HEK293T (cell line): ENCODE data around the gene CD300E.
A peak's percentile ranks its signal among the peaks of the same experiment; 100 is the strongest.

Experiments used
- CTCF ChIA-PET: fragments of 350-600 bp; formaldehyde crosslinking; extraction: SDS; loops from one replicate; lab custom pipeline; 2021; ENCODE audit warnings: antibody characterized with exemption, inconsistent platforms; lab: Yijun Ruan, JAX
- POLR2A ChIA-PET: fragments of 350-600 bp; formaldehyde crosslinking; extraction: SDS; loops from one replicate; lab custom pipeline; 2020; ENCODE audit warnings: antibody characterized with exemption, inconsistent platforms; lab: Yijun Ruan, JAX
- DNase-seq: peaks from one replicate; pipeline ENCODE4 v3.0.0; 2012; ENCODE audit warnings: mixed read lengths; ENCODE audit errors: extremely low spot score
- ARNT ChIP-seq: fragments of 450-650 bp; IDR thresholded peaks from 2 replicates; pipeline ENCODE4 v1.6.1; 2017; ENCODE audit warnings: mild to moderate bottlenecking
- BHLHE40 ChIP-seq: fragments of 450-650 bp; IDR thresholded peaks from 2 replicates; pipeline ENCODE4 v1.6.1; 2016; ENCODE audit warnings: mild to moderate bottlenecking, moderate library complexity, borderline replicate concordance
- CTBP1 ChIP-seq: fragments of 450-650 bp; IDR thresholded peaks from 2 replicates; pipeline ENCODE4 v1.6.1; 2016; ENCODE audit warnings: borderline replicate concordance
- ELF4 ChIP-seq: fragments of 450-650 bp; IDR thresholded peaks from 2 replicates; pipeline ENCODE4 v1.6.1; 2017; ENCODE audit warnings: antibody characterized with exemption
- FOXA1 ChIP-seq: fragments of 450-650 bp; IDR thresholded peaks from 2 replicates; pipeline ENCODE4 v1.6.1; 2016; ENCODE audit warnings: mild to moderate bottlenecking
- FOXK2 ChIP-seq: fragments of 450-650 bp; IDR thresholded peaks from 2 replicates; pipeline ENCODE4 v1.6.1; 2016; ENCODE audit warnings: mild to moderate bottlenecking
- FOXM1 ChIP-seq: fragments of 450-650 bp; IDR thresholded peaks from 2 replicates; pipeline ENCODE4 v1.6.1; 2017; ENCODE audit warnings: mild to moderate bottlenecking, borderline replicate concordance
- HDGF ChIP-seq: fragments of 450-650 bp; IDR thresholded peaks from 2 replicates; pipeline ENCODE4 v1.6.1; 2017; ENCODE audit warnings: antibody characterized with exemption, borderline replicate concordance
- L3MBTL2 ChIP-seq: fragments of 450-650 bp; conservative IDR thresholded peaks from 2 replicates; pipeline ENCODE4 v1.6.1; 2016; ENCODE audit warnings: mild to moderate bottlenecking
- LEF1 ChIP-seq: fragments of 450-650 bp; IDR thresholded peaks from 2 replicates; pipeline ENCODE4 v1.6.1; 2017; ENCODE audit warnings: mild to moderate bottlenecking, borderline replicate concordance
- NFRKB ChIP-seq: fragments of 450-650 bp; IDR thresholded peaks from 2 replicates; pipeline ENCODE4 v1.6.1; 2016; ENCODE audit warnings: mild to moderate bottlenecking, moderate library complexity
- PKNOX1 ChIP-seq: fragments of 450-650 bp; IDR thresholded peaks from 2 replicates; pipeline ENCODE4 v1.6.1; 2016
- SP1 ChIP-seq: fragments of 450-650 bp; IDR thresholded peaks from 2 replicates; pipeline ENCODE4 v1.6.1; 2017
- SUZ12 ChIP-seq: fragments of 450-650 bp; IDR thresholded peaks from 2 replicates; pipeline ENCODE4 v1.6.1; 2016; ENCODE audit warnings: mild to moderate bottlenecking
- TARDBP ChIP-seq: fragments of 450-650 bp; IDR thresholded peaks from 2 replicates; pipeline ENCODE4 v1.6.1; 2016
- ZNF384 ChIP-seq: fragments of 450-650 bp; IDR thresholded peaks from 2 replicates; pipeline ENCODE4 v1.6.1; 2016

Gene CD300E

GRCh38 chr17:74658620-74659019 lies 35.1 kb upstream of the CD300E start:
- DNase-seq = no peak
- TF ChIP-seq NFRKB (no peak), ARNT (no peak), ZNF384 (no peak), SP1 (no peak), BHLHE40 (no peak), FOXK2 (no peak), FOXM1 (no peak), CTBP1 (no peak), PKNOX1 (no peak), HDGF (no peak)
- ChIA-PET POLR2A (no interaction called here), CTCF (interaction anchor here (4.8 kb wide), 1 partner anchor 79 kb away, joined by 57 read pairs; the partner anchor contains the start of gene RAB37)

- ChIA-PET POLR2A (no interaction called here), CTCF (interaction anchor here (0.6 to 4.8 kb wide), 2 partner anchors 10 to 82 kb away, joined by 3 to 57 read pairs; partner anchors contain the start of gene RAB37)
- TF ChIP-seq SUZ12 (no peak), LEF1 (no peak)
- DNase-seq = no peak
Observed at GRCh38 chr17:74654742-74655141, 31.2 kb upstream of the CD300E start.

GRCh38 chr17:74652020-74652419 lies 28.5 kb upstream of the CD300E start:
- POLR2A ChIA-PET = no interaction called here
- no peak for DNase-seq
- CTCF ChIA-PET = no interaction called here
- no peak for TF ChIP-seq TARDBP
- no peak for TF ChIP-seq FOXA1
- TF ChIP-seq ELF4 = no peak
- TF ChIP-seq L3MBTL2 = no peak
- TF ChIP-seq ZNF384 = no peak
- no peak for TF ChIP-seq PKNOX1
- TF ChIP-seq NFRKB = no peak
- TF ChIP-seq ARNT = no peak
- no peak for TF ChIP-seq BHLHE40

GRCh38 chr17:74649909-74650308 lies 26.4 kb upstream of the CD300E start:
- TF ChIP-seq FOXK2 (no peak), FOXM1 (no peak), LEF1 (no peak), SUZ12 (no peak), ELF4 (no peak), L3MBTL2 (no peak), PKNOX1 (no peak), FOXA1 (no peak), TARDBP (no peak), BHLHE40 (no peak), ZNF384 (no peak), HDGF (no peak)
- CTCF ChIA-PET = no interaction called here
- no peak for DNase-seq
- POLR2A ChIA-PET = no interaction called here

GRCh38 chr17:74647871-74648672 lies 24.5 kb upstream of the CD300E start:
- ChIA-PET POLR2A (interaction anchor here (0.6 kb wide), 1 partner anchor 104 kb away, joined by 3 read pairs; no protein-coding TSS in a partner anchor), CTCF (interaction anchor here (1.0 to 1.6 kb wide), 2 partner anchors 9 to 13 kb away, joined by 3 to 4 read pairs; no protein-coding TSS in a partner anchor)
- no peak for DNase-seq
- no peak for TF ChIP-seq FOXK2
- no peak for TF ChIP-seq FOXA1
- TF ChIP-seq HDGF = no peak
- TF ChIP-seq SUZ12 = no peak
- no peak for TF ChIP-seq BHLHE40
- no peak for TF ChIP-seq ARNT
- no peak for TF ChIP-seq ELF4
- no peak for TF ChIP-seq CTBP1
- TF ChIP-seq NFRKB = no peak
- no peak for TF ChIP-seq PKNOX1
- no peak for TF ChIP-seq FOXM1
- no peak for TF ChIP-seq L3MBTL2

- peak; percentile 39; the same call in 1 of the 2 replicates for TF ChIP-seq PKNOX1
- TF ChIP-seq ZNF384 = 0 out of 2 replicates have a peak, but pooled peaks have one; percentile 5
- no peak for TF ChIP-seq SUZ12
- DNase-seq = no peak
- ChIA-PET CTCF (interaction anchor here (0.7 kb wide), 1 partner anchor 37 kb away, joined by 3 read pairs; no protein-coding TSS in a partner anchor), POLR2A (no interaction called here)
Observed at GRCh38 chr17:74646231-74646630, 22.7 kb upstream of the CD300E start.
